HCT116 (cell line): ENCODE data around the gene ARIH2. TPM values are rescaled to one million over a fixed set of nuclear protein-coding genes. Genes with fewer than 3 reads are reported as not detected.

Source experiments
- ATAC-seq: fragments of 200-7000 bp; cut with Tn5 transposase; 2 replicates; pipeline ENCODE4 v1.9.1; 2020; ENCODE audit warnings: mild to moderate bottlenecking, moderate library complexity
- BruUV-seq: library from RNA; stranded (reverse); fragments of 400-500 nt; replicated peaks from 2 replicates; lab custom pipeline; 2021; lab: Mats Ljungman, UMichigan
- CTCF ChIA-PET: fragments of 300-600 bp; sonication (Branson Sonifier 250); formaldehyde crosslinking; loops from one replicate; lab custom pipeline; 2021; ENCODE audit warnings: antibody characterized with exemption; lab: Charles Lee
- POLR2A ChIA-PET: fragments of 300-600, 350-600 bp; sonication (Branson Sonifier 250); formaldehyde crosslinking; loops from one replicate; lab custom pipeline; 2021; ENCODE audit warnings: antibody characterized with exemption; lab: Charles Lee
- RAD21 ChIA-PET, 2 experiments: fragments of 300-600 bp; sonication (Branson Sonifier 250); formaldehyde crosslinking; loops; one replicate each; lab custom pipeline; 2023; ENCODE audit warnings: low total read pairs in 2 of 2; ENCODE audit not compliant: uncharacterized antibody in 2 of 2, unreplicated experiment in 2 of 2, low non-redundant PET in 1 of 2; lab: Charles Lee
- DNase-seq: peaks from one replicate; pipeline ENCODE4 v3.0.0-alpha.2; 2010; ENCODE audit warnings: low read depth, low spot score
- H2AFZ ChIP-seq: fragments of 200-600 bp; shearing (Covaris generic), sonication (generic); 2 replicates; pipeline ENCODE4 v1.6.1; 2017; ENCODE audit warnings: low read depth, mixed run types, mixed read lengths, antibody characterized with exemption, low read length; ENCODE audit not compliant: poor library complexity, severe bottlenecking
- H3K27ac ChIP-seq: 2 replicates; pipeline ENCODE4 v1.5.1; 2012; ENCODE audit warnings: low read depth, low read length
- H3K27me3 ChIP-seq: fragments of 200-600 bp; sonication (generic); 2 replicates; pipeline ENCODE4 v1.6.1; 2016; ENCODE audit warnings: mixed run types, low read length, mixed read lengths; ENCODE audit not compliant: insufficient read depth
- H3K36me3 ChIP-seq, 2 experiments: fragments of 200-500 bp in 1 of 2; fragments of 200-600 bp in 1 of 2; sonication (Bioruptor generic) in 1 of 2; sonication (generic) in 1 of 2; 2 replicates each; pipeline versions ENCODE4 v1.5.1 to v1.6.1; 2014 to 2016; ENCODE audit warnings: low read length in 2 of 2, inconsistent platforms in 1 of 2, mixed read lengths in 1 of 2, mixed run types in 1 of 2; ENCODE audit not compliant: insufficient read depth in 2 of 2, control insufficient read depth in 1 of 2
- H3K4me1 ChIP-seq, 2 experiments: fragments of 200-600 bp in 1 of 2; sonication (generic) in 1 of 2; 2 replicates each; pipeline versions ENCODE4 v1.5.1 to v1.6.1; 2012 to 2017; ENCODE audit warnings: low read length in 2 of 2, inconsistent platforms in 1 of 2, mild to moderate bottlenecking in 1 of 2, mixed read lengths in 1 of 2, mixed run types in 1 of 2, moderate library complexity in 1 of 2; ENCODE audit not compliant: insufficient read depth in 2 of 2, control insufficient read depth in 1 of 2
- H3K4me2 ChIP-seq: fragments of 200-600 bp; sonication (generic); 2 replicates; pipeline ENCODE4 v1.6.1; 2017; ENCODE audit warnings: mixed run types, low read length, mixed read lengths
- H3K4me3 ChIP-seq, 2 experiments: fragments of 200-600 bp in 1 of 2; sonication (generic) in 1 of 2; replicated peaks in 1 of 2; 2 replicates each; pipeline ENCODE4 v1.5.1; 2011 to 2016; ENCODE audit warnings: low read length in 2 of 2, control low read depth in 1 of 2, low read depth in 1 of 2, mild to moderate bottlenecking in 1 of 2, mixed read lengths in 1 of 2, mixed run types in 1 of 2
- H3K79me2 ChIP-seq: fragments of 200-600 bp; sonication (generic); 2 replicates; pipeline ENCODE4 v1.6.1; 2017; ENCODE audit warnings: mild to moderate bottlenecking, mixed run types, low read length, moderate library complexity, mixed read lengths; ENCODE audit not compliant: insufficient read depth
- H3K9ac ChIP-seq: fragments of 200-600 bp; sonication (generic); 2 replicates; pipeline ENCODE4 v1.6.1; 2016; ENCODE audit warnings: low read length, mixed read lengths
- H3K9me2 ChIP-seq: fragments of 200-600 bp; sonication (generic), shearing (Covaris generic); 2 replicates; pipeline ENCODE4 v1.6.1; 2017; ENCODE audit warnings: mixed run types, mild to moderate bottlenecking, moderate library complexity; ENCODE audit not compliant: insufficient read depth
- H3K9me3 ChIP-seq, 2 experiments: fragments of 200-500 bp in 1 of 2; fragments of 200-600 bp in 1 of 2; sonication (Bioruptor generic) in 1 of 2; sonication (generic) in 1 of 2; 2 replicates each; pipeline ENCODE4 v1.6.1; 2014 to 2017; ENCODE audit warnings: low read length in 2 of 2, mixed read lengths in 2 of 2, inconsistent platforms in 1 of 2, low read depth in 1 of 2, mild to moderate bottlenecking in 1 of 2, mixed run types in 1 of 2, moderate library complexity in 1 of 2; ENCODE audit not compliant: control insufficient read depth in 1 of 2, insufficient read depth in 1 of 2
- H4K20me1 ChIP-seq: fragments of 200-600 bp; sonication (generic), shearing (Covaris generic); 2 replicates; pipeline ENCODE4 v1.6.1; 2017; ENCODE audit warnings: mixed run types, mild to moderate bottlenecking, moderate library complexity; ENCODE audit not compliant: insufficient read depth
- CBX3 ChIP-seq: IDR thresholded peaks from 2 replicates; pipeline ENCODE4 v1.6.1; 2012; ENCODE audit warnings: low read depth
- CEBPB ChIP-seq: IDR thresholded peaks from 2 replicates; pipeline ENCODE4 v1.6.1; 2012; ENCODE audit warnings: low read depth
- EGR1 ChIP-seq: IDR thresholded peaks from 2 replicates; pipeline ENCODE4 v1.6.1; 2012; ENCODE audit warnings: low read depth
- ELF1 ChIP-seq: IDR thresholded peaks from 2 replicates; pipeline ENCODE4 v1.6.1; 2012; ENCODE audit warnings: low read depth, borderline replicate concordance
- POLR2A ChIP-seq: IDR thresholded peaks from 2 replicates; pipeline ENCODE4 v1.7.0; 2011; ENCODE audit warnings: borderline replicate concordance; ENCODE audit not compliant: insufficient read depth, insufficient read length; ENCODE audit errors: extremely low read depth
- RAD21 ChIP-seq: IDR thresholded peaks from 2 replicates; pipeline ENCODE4 v1.6.1; 2012; ENCODE audit warnings: low read depth, mild to moderate bottlenecking
- SIN3A ChIP-seq: IDR thresholded peaks from 2 replicates; pipeline ENCODE4 v1.6.1; 2012; ENCODE audit warnings: low read depth
- SP1 ChIP-seq: IDR thresholded peaks from 2 replicates; pipeline ENCODE4 v1.6.1; 2012; ENCODE audit warnings: low read depth
- TCF7L2 ChIP-seq: IDR thresholded peaks from 2 replicates; pipeline ENCODE4 v1.7.0; 2011; ENCODE audit warnings: borderline replicate concordance, inconsistent platforms; ENCODE audit not compliant: insufficient read depth, insufficient read length; ENCODE audit errors: extremely low read depth
- YY1 ChIP-seq: IDR thresholded peaks from 2 replicates; pipeline ENCODE4 v1.6.1; 2011; ENCODE audit warnings: low read length, low read depth, moderate library complexity, mild to moderate bottlenecking; ENCODE audit not compliant: insufficient replicate concordance; ENCODE audit errors: extremely low read depth
- ZFX ChIP-seq: fragments of 450-650 bp; IDR thresholded peaks from 2 replicates; pipeline ENCODE4 v1.6.1; 2017
- ZNF274 ChIP-seq: fragments of 200-500 bp; sonication (Bioruptor generic); IDR thresholded peaks from 2 replicates; pipeline ENCODE4 v1.6.1; 2014; ENCODE audit warnings: mild to moderate bottlenecking, low read depth, low read length, inconsistent platforms
- intact Hi-C: fragments of 100-400 bp; cut with micrococcal nuclease; formaldehyde crosslinking; loops from 2 replicates; pipeline ENCODE4 v1.10.0; 2022
- total RNA-seq: library from RNA; stranded (reverse); gene quantifications from one replicate; pipeline ENCODE4 v1.2.1, GENCODE V29; 2021; ENCODE audit not compliant: unreplicated experiment
- TF ChIP-seq, protein P1 (sequence below): IDR thresholded peaks from 2 replicates; pipeline ENCODE4 v1.6.1; 2012
- TF ChIP-seq, protein P2 (sequence below): IDR thresholded peaks from 2 replicates; pipeline ENCODE4 v1.6.1; 2012; ENCODE audit warnings: low read depth

The ARIH2 gene
- total RNA-seq, 1 experiment from 2014 or later, result 105 TPM

DNA sequence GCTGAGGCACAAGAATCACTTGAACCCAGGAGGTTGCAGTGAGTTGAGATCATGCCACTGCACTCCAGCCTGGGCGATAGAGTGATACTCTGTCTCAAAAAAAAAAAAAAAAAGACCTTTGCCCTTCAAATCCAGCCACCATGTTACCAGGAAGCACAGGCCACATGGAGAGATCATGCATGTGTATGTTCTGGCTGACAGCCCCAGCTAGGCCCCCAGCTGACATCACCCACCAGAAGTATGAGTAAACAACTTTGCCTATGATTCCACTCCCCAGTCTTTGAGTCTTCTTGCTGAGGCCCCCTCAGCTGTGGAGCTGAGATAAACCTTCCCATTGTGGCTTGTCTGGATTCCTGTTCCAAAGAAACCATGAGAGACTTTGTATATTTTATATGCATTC lies 3.3 kb upstream of the ARIH2 start:
- Histone ChIP-seq H3K9ac (no peak overlapping the region), H2AFZ (no peak overlapping the region), H3K4me2 (no peak overlapping the region), H3K4me3 (no peak overlapping the region), H3K4me1 (peaks cover 5 to 9% of the 10 kb centered on the region in 2 experiments; a peak in 3 of 4 replicates), H3K79me2 (peaks cover 15% of the 10 kb centered on the region), H3K36me3 (no peaks in the 10 kb centered on the region), H3K27me3 (no peaks in the 10 kb centered on the region), H3K9me2 (no peaks in the 10 kb centered on the region), H3K27ac (no peak overlapping the region), H4K20me1 (no peaks in the 10 kb centered on the region), H3K9me3 (no peaks in the 10 kb centered on the region)
- no peak for DNase-seq
- ChIA-PET POLR2A (no interaction called here), CTCF (no interaction called here), RAD21 (no interaction called here)
- no peak for TF ChIP-seq CEBPB
- TF ChIP-seq ZNF274, result no peak
- TF ChIP-seq SIN3A, result no peak
- ATAC-seq, result no peak
- intact Hi-C loops, result no loop called here
- BruUV-seq, result no TSS peak

DNA sequence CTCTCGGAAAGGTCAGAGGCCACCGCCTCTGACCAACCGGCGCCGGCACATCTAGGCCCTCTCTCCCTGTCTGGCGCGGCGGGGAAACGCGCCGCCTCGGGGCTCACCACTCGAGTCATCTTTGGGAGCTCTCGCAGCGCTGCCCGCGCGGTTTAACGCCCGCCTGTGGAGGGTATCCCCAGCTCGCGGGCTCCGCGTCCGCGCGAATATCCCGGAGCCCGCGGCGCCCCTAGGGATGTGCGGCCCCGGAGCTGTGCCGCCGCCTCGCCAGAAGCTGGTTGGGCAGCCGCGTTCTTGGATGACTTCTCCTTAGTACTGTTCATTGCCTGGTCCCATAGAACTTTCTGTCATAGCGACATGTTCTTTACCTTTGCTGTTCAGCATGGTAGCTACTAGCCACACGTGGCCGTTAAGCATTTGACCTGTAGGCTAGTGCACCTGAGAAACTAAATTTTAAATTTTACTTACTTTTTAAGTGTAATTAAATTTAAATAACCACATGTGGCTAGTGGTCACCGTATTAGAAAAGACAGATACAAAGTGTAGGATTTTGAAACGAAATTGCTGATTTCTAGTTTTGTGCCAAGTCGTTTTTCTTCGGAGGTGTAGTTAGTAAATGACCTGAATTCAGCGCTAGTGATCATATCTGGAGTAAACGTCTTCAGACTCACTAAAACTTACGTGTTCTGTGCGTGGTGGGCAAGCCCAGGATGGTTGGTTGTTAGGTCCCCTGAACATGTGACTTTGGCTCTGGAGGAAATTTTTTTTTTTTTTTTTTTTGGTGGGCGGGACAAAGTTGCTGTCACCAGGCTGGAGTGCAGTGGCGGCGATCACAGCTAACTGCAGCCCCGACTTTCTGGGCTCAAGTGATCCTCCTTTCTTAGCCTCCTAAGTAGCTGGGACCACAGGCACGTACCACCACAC lies 835 bp downstream of the ARIH2 start:
- BruUV-seq, result TSS peak; percentile 74
- no peak overlapping the region for H2AFZ ChIP-seq
- intact Hi-C loops, result no loop called here
- no peaks in the 10 kb centered on the region for H3K9me3 ChIP-seq
- H3K4me3 ChIP-seq, result peak overlapping the region; percentile 56 to 99
- peak; percentile 48 for DNase-seq
- no peaks in the 10 kb centered on the region for H4K20me1 ChIP-seq
- no peak for TF ChIP-seq ELF1
- no peak for TF ChIP-seq TCF7L2
- TF ChIP-seq SP1, result no peak
- TF ChIP-seq EGR1, result no peak
- no peak for TF ChIP-seq RAD21
- TF ChIP-seq ZNF274, result no peak
- TF ChIP-seq POLR2A, result no peak
- TF ChIP-seq CEBPB, result no peak
- TF ChIP-seq, protein P1, sequence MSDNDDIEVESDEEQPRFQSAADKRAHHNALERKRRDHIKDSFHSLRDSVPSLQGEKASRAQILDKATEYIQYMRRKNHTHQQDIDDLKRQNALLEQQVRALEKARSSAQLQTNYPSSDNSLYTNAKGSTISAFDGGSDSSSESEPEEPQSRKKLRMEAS, result peak; percentile 68
- TF ChIP-seq, protein P2, sequence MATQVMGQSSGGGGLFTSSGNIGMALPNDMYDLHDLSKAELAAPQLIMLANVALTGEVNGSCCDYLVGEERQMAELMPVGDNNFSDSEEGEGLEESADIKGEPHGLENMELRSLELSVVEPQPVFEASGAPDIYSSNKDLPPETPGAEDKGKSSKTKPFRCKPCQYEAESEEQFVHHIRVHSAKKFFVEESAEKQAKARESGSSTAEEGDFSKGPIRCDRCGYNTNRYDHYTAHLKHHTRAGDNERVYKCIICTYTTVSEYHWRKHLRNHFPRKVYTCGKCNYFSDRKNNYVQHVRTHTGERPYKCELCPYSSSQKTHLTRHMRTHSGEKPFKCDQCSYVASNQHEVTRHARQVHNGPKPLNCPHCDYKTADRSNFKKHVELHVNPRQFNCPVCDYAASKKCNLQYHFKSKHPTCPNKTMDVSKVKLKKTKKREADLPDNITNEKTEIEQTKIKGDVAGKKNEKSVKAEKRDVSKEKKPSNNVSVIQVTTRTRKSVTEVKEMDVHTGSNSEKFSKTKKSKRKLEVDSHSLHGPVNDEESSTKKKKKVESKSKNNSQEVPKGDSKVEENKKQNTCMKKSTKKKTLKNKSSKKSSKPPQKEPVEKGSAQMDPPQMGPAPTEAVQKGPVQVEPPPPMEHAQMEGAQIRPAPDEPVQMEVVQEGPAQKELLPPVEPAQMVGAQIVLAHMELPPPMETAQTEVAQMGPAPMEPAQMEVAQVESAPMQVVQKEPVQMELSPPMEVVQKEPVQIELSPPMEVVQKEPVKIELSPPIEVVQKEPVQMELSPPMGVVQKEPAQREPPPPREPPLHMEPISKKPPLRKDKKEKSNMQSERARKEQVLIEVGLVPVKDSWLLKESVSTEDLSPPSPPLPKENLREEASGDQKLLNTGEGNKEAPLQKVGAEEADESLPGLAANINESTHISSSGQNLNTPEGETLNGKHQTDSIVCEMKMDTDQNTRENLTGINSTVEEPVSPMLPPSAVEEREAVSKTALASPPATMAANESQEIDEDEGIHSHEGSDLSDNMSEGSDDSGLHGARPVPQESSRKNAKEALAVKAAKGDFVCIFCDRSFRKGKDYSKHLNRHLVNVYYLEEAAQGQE, result no peak
- no peak for TF ChIP-seq YY1
- no peak for TF ChIP-seq CBX3
- TF ChIP-seq ZFX, result peak; percentile 76
- no peak for TF ChIP-seq SIN3A
- no peaks in the 10 kb centered on the region for H3K27me3 ChIP-seq
- ChIA-PET CTCF (interaction anchor here (1.0 to 1.2 kb wide), 2 partner anchors 69 to 180 kb away, joined by 3 read pairs; no protein-coding TSS in a partner anchor), RAD21 (no interaction called here), POLR2A (interaction anchor here (0.7 to 1.4 kb wide), 6 partner anchors 9 to 1421 kb away, joined by 3 to 4 read pairs (median 3); partner anchors contain the start of genes IP6K2, PRKAR2A and QRICH1)
- H3K79me2 ChIP-seq, result peaks cover 50% of the 10 kb centered on the region
- peaks cover 8 to 12% of the 10 kb centered on the region in 2 experiments for H3K36me3 ChIP-seq
- no peaks in the 10 kb centered on the region for H3K9me2 ChIP-seq
- ATAC-seq, result peak; percentile 46
- H3K4me2 ChIP-seq, result peak overlapping the region; percentile 90
- H3K9ac ChIP-seq, result peak overlapping the region; percentile 98
- H3K4me1 ChIP-seq, result peaks cover 11 to 15% of the 10 kb centered on the region in 2 experiments
- H3K27ac ChIP-seq, result peak overlapping the region; percentile 98
